GM23338 (cell line): ENCODE data around the gene GMPPB. TPM values are rescaled to one million over a fixed set of nuclear protein-coding genes. Genes with fewer than 3 reads are reported as not detected.
"Not testable (repeated sequence)": the region's sequence is repeated elsewhere in the genome, so short reads cannot be mapped to it uniquely, and the experiment has no call there.

Source experiments
- ATAC-seq: fragments of 200-7000 bp; cut with Tn5 transposase; 3 replicates; pipeline ENCODE4 v1.9.1; 2020
- DNase-seq: peaks from one replicate; pipeline ENCODE4 v3.0.0-alpha.2; 2015; ENCODE audit warnings: low spot score
- H2AFZ ChIP-seq: fragments of 200-600 bp; sonication (generic); 2 replicates; pipeline ENCODE4 v1.8.0; 2016; ENCODE audit warnings: antibody characterized with exemption, mild to moderate bottlenecking, moderate library complexity
- H3F3A ChIP-seq: fragments of 200-600 bp; sonication (generic); replicated peaks from 2 replicates; pipeline ENCODE4 v1.8.0; 2017; ENCODE audit warnings: antibody characterized with exemption, mixed run types, low read depth
- H3K27ac ChIP-seq: fragments of 200-600 bp; sonication (generic); 2 replicates; pipeline ENCODE4 v1.6.1; 2016; ENCODE audit warnings: low read depth
- H3K27me3 ChIP-seq: fragments of 200-600 bp; sonication (generic); 2 replicates; pipeline ENCODE4 v1.8.0; 2016; ENCODE audit warnings: mild to moderate bottlenecking, mixed run types, moderate library complexity; ENCODE audit not compliant: insufficient read depth
- H3K36me3 ChIP-seq: fragments of 200-600 bp; sonication (generic); 2 replicates; pipeline ENCODE4 v1.8.0; 2016; ENCODE audit warnings: mild to moderate bottlenecking; ENCODE audit not compliant: insufficient read depth
- H3K4me1 ChIP-seq: fragments of 200-600 bp; sonication (generic); 2 replicates; pipeline ENCODE4 v1.8.0; 2016; ENCODE audit warnings: mild to moderate bottlenecking, moderate library complexity; ENCODE audit not compliant: insufficient read depth
- H3K4me2 ChIP-seq: fragments of 200-600 bp; sonication (generic); 2 replicates; pipeline ENCODE4 v1.7.1; 2017; ENCODE audit warnings: mixed run types
- H3K4me3 ChIP-seq: fragments of 200-600 bp; sonication (generic); 2 replicates; pipeline ENCODE4 v1.6.1; 2016; ENCODE audit warnings: mixed run types
- H3K79me2 ChIP-seq: fragments of 200-600 bp; sonication (generic); replicated peaks from 2 replicates; pipeline ENCODE4 v1.8.0; 2017; ENCODE audit warnings: mild to moderate bottlenecking; ENCODE audit not compliant: insufficient read depth
- H3K9me2 ChIP-seq: fragments of 200-600 bp; sonication (generic); 2 replicates; pipeline ENCODE4 v1.8.0; 2017; ENCODE audit not compliant: insufficient read depth
- H4K20me1 ChIP-seq: fragments of 200-600 bp; sonication (generic); replicated peaks from 2 replicates; pipeline ENCODE4 v1.8.0; 2017; ENCODE audit warnings: mild to moderate bottlenecking; ENCODE audit not compliant: insufficient read depth
- H3K27ac Mint-ChIP-seq: 2 replicates; pipeline ENCODE4 v1.8.0; 2020; ENCODE audit warnings: inconsistent platforms, mild to moderate bottlenecking, moderate library complexity, mixed read lengths
- H3K27me3 Mint-ChIP-seq: 3 replicates; pipeline ENCODE4 v1.8.0; 2022; ENCODE audit warnings: low read depth, mild to moderate bottlenecking, moderate library complexity, mixed read lengths, inconsistent platforms; ENCODE audit not compliant: insufficient read depth, poor library complexity
- H3K36me3 Mint-ChIP-seq: 3 replicates; pipeline ENCODE4 v1.8.0; 2021; ENCODE audit warnings: low read depth, mild to moderate bottlenecking, inconsistent platforms, moderate library complexity, mixed read lengths
- H3K4me1 Mint-ChIP-seq: 3 replicates; pipeline ENCODE4 v1.8.0; 2020; ENCODE audit warnings: mild to moderate bottlenecking, inconsistent platforms, mixed read lengths
- H3K4me3 Mint-ChIP-seq: 3 replicates; pipeline ENCODE4 v1.8.0; 2021; ENCODE audit warnings: moderate library complexity, mild to moderate bottlenecking, inconsistent platforms, mixed read lengths
- H3K9me3 Mint-ChIP-seq: 3 replicates; pipeline ENCODE4 v1.8.0; 2020; ENCODE audit warnings: moderate library complexity, mild to moderate bottlenecking, inconsistent platforms, mixed read lengths
- POLR2AphosphoS5 ChIP-seq: IDR thresholded peaks from 2 replicates; pipeline ENCODE4 v1.6.1; 2016; ENCODE audit warnings: antibody characterized with exemption, low read depth
- polyA plus RNA-seq: library from polyadenylated mRNA; unstranded; fragments of >200 nt; fragmentation: Nextera tagmentation; extraction: Ambion mirVana; gene quantifications from 2 replicates; pipeline ENCODE4 v1.2.1, GENCODE V29; 2016
- total RNA-seq: library from RNA; depleted of rRNA; stranded (reverse); fragments of >200 nt; shearing (Covaris generic); gene quantifications from 2 replicates; pipeline ENCODE4 v1.2.3, GENCODE V29; 2014

Gene GMPPB
- total and polyA plus RNA-seq, 2 experiments from 2014 or later: 10.2 to 36.1 TPM

- Mint-ChIP-seq H3K4me1 (peaks cover 18% of the 10 kb centered on the region), H3K27ac (peak overlapping the region; percentile 92), H3K27me3 (peaks cover 16% of the 10 kb centered on the region), H3K4me3 (peak overlapping the region; percentile 83), H3K36me3 (peaks cover 23% of the 10 kb centered on the region; the same call in 2 of the 3 replicates)
- H3K9me2 ChIP-seq, H3F3A ChIP-seq, H4K20me1 ChIP-seq, H3K36me3 ChIP-seq, H3K4me1 ChIP-seq, H3K9me3 Mint-ChIP-seq, H3K79me2 ChIP-seq, H3K27me3 ChIP-seq: not testable (repeated sequence)
- H3K27ac ChIP-seq: peak overlapping the region; percentile 88; the same call in 1 of the 2 replicates
- DNase-seq (peak; percentile 96), ATAC-seq (peak; percentile 69)
- H3K4me2 ChIP-seq: peak overlapping the region; percentile 95
- TF ChIP-seq POLR2AphosphoS5: peak; percentile 67
- peak overlapping the region; percentile 63; the same call in 1 of the 2 replicates for H2AFZ ChIP-seq
- H3K4me3 ChIP-seq: peak overlapping the region; percentile 77
These were observed 36.9 kb downstream of the GMPPB start for GRCh38 chr3:49686769-49687423.

GRCh38 chr3:49686346-49686745, 37.4 kb downstream of the GMPPB start:
- DNase-seq (peak; percentile 94), ATAC-seq (peak; percentile 67)
- H3K4me1 Mint-ChIP-seq: peaks cover 18% of the 10 kb centered on the region
- H3K4me3 Mint-ChIP-seq: peak overlapping the region; percentile 83
- H3K27ac Mint-ChIP-seq, H4K20me1 ChIP-seq, H3K79me2 ChIP-seq, H3F3A ChIP-seq, H3K27me3 ChIP-seq, H3K4me1 ChIP-seq, H3K9me2 ChIP-seq, H2AFZ ChIP-seq, H3K36me3 ChIP-seq, H3K9me3 Mint-ChIP-seq: not testable (repeated sequence)
- peaks cover 16% of the 10 kb centered on the region for H3K27me3 Mint-ChIP-seq
- Histone ChIP-seq H3K27ac (peak overlapping the region; percentile 88; the same call in 1 of the 2 replicates), H3K4me2 (peak overlapping the region; percentile 95), H3K4me3 (peak overlapping the region; percentile 77)
- peaks cover 25% of the 10 kb centered on the region; the same call in 2 of the 3 replicates for H3K36me3 Mint-ChIP-seq

GRCh38 chr3:49685846-49686245, 37.9 kb downstream of the GMPPB start:
- not testable (repeated sequence) for H3K27me3 ChIP-seq, H3K79me2 ChIP-seq, H3K9me3 Mint-ChIP-seq, H3F3A ChIP-seq, H3K27ac Mint-ChIP-seq, H3K9me2 ChIP-seq, H3K27ac ChIP-seq, H3K36me3 ChIP-seq, H4K20me1 ChIP-seq, H2AFZ ChIP-seq, H3K4me1 ChIP-seq
- Histone ChIP-seq H3K4me2 (peak overlapping the region; percentile 95), H3K4me3 (peak overlapping the region; percentile 77)
- peak overlapping the region; percentile 83; the same call in 2 of the 3 replicates for H3K4me3 Mint-ChIP-seq
- H3K36me3 Mint-ChIP-seq: peaks cover 25% of the 10 kb centered on the region; the same call in 2 of the 3 replicates
- ATAC-seq: peak; percentile 6
- H3K27me3 Mint-ChIP-seq: peaks cover 16% of the 10 kb centered on the region
- peaks cover 18% of the 10 kb centered on the region for H3K4me1 Mint-ChIP-seq
- DNase-seq: peak; percentile 32

- H3K4me1 ChIP-seq, H3K27ac ChIP-seq, H3K79me2 ChIP-seq, H3K27ac Mint-ChIP-seq, H3K9me2 ChIP-seq, H3F3A ChIP-seq, H3K9me3 Mint-ChIP-seq, DNase-seq, H3K27me3 ChIP-seq, H3K36me3 ChIP-seq, H2AFZ ChIP-seq, ATAC-seq, H4K20me1 ChIP-seq: not testable (repeated sequence)
- Mint-ChIP-seq H3K4me1 (peaks cover 13% of the 10 kb centered on the region), H3K36me3 (peaks cover 32% of the 10 kb centered on the region), H3K4me3 (peak overlapping the region; percentile 83), H3K27me3 (peaks cover 16% of the 10 kb centered on the region)
- Histone ChIP-seq H3K4me2 (peak overlapping the region; percentile 95; the same call in 1 of the 2 replicates), H3K4me3 (peak overlapping the region; percentile 77; the same call in 1 of the 2 replicates)
These were observed 38.6 kb downstream of the GMPPB start for GRCh38 chr3:49685103-49685502.

GRCh38 chr3:49684453-49684852, 39.3 kb downstream of the GMPPB start:
- DNase-seq, H3K4me3 ChIP-seq, H3K4me1 ChIP-seq, H3K27me3 ChIP-seq, H3K4me1 Mint-ChIP-seq, H3K4me2 ChIP-seq, H3K9me2 ChIP-seq, H3K27ac ChIP-seq, H4K20me1 ChIP-seq, H3K27ac Mint-ChIP-seq, H3K36me3 ChIP-seq, H3K79me2 ChIP-seq, H3K4me3 Mint-ChIP-seq, H3F3A ChIP-seq, H2AFZ ChIP-seq, ATAC-seq, H3K9me3 Mint-ChIP-seq: not testable (repeated sequence)
- Mint-ChIP-seq H3K27me3 (peaks cover 13% of the 10 kb centered on the region), H3K36me3 (peaks cover 39% of the 10 kb centered on the region)
